ENCODE measurements around the gene GAB4. TPM values are rescaled to one million over a fixed set of nuclear protein-coding genes. Genes with fewer than 3 reads are reported as not detected.

Gene GAB4
- total RNA-seq, 1 experiment from 2014 or later, result not detected

- Histone ChIP-seq H2BK12ac (ENCODE audit: insufficient read length, low read depth, low read length) (no peak overlapping the region), H3K79me2 (ENCODE audit: insufficient read depth, low read length) (no peaks in the 10 kb centered on the region), H2BK20ac (ENCODE audit: low read depth, low read length, poor library complexity, severe bottlenecking) (no peak overlapping the region), H3K27me3 (ENCODE audit: insufficient read depth, low read length) (no peaks in the 10 kb centered on the region), H3K4me2 (ENCODE audit: insufficient read depth, insufficient read length, low read length) (no peak overlapping the region), H3K9me3 (ENCODE audit: control insufficient read depth, low read depth, low read length) (no peaks in the 10 kb centered on the region), H3K56ac (ENCODE audit: insufficient read length, low read depth, low read length) (no peak overlapping the region), H3K14ac (ENCODE audit: insufficient read depth, low read length) (no peak overlapping the region), H2AFZ (ENCODE audit: low read length) (no peak overlapping the region), H3K18ac (ENCODE audit: insufficient read length, low read depth, low read length) (no peak overlapping the region), H3K4ac (ENCODE audit: low read depth, low read length) (no peak overlapping the region), H3K4me1 (ENCODE audit: insufficient read depth, low read length) (no peaks in the 10 kb centered on the region), H2AK5ac (ENCODE audit: insufficient read length, low read length) (no peak overlapping the region), H3T11ph (ENCODE audit: low read length) (no peak overlapping the region), H2BK5ac (ENCODE audit: insufficient read length, low read length) (no peak overlapping the region), H3K23ac (ENCODE audit: insufficient read length, low read depth, low read length) (no peak overlapping the region), H4K91ac (ENCODE audit: insufficient read length, low read depth, low read length) (no peak overlapping the region), H2BK15ac (ENCODE audit: low read depth, low read length) (no peak overlapping the region), H4K5ac (ENCODE audit: insufficient read length, low read depth, low read length) (no peak overlapping the region), H3K27ac (ENCODE audit: insufficient read length, low read depth, low read length) (no peak overlapping the region), H3K23me2 (ENCODE audit: insufficient read length, low read depth, low read length, poor library complexity, severe bottlenecking) (no peaks in the 10 kb centered on the region), H3K9ac (ENCODE audit: extremely low read depth, insufficient read length, low read length) (no peak overlapping the region), H4K20me1 (ENCODE audit: control insufficient read depth, insufficient read depth, insufficient read length) (no peaks in the 10 kb centered on the region), H4K8ac (replicated peaks; ENCODE audit: insufficient read length, low read depth, low read length) (no peak overlapping the region), H2BK120ac (ENCODE audit: low read depth, low read length, poor library complexity, severe bottlenecking) (no peak overlapping the region), H3K79me1 (ENCODE audit: insufficient read depth, low read depth, low read length, poor library complexity, severe bottlenecking) (no peaks in the 10 kb centered on the region)
- peak; percentile 9 for DNase-seq
- no peak overlapping the region for H3K4me3 Mint-ChIP-seq
- no peak for TF ChIP-seq CTCF (conservative IDR thresholded peaks at IDR 0.05)
- H3K27ac Mint-ChIP-seq, result no peak overlapping the region
- peaks cover 87 to 93% of the 10 kb centered on the region in 2 experiments for H3K9me3 Mint-ChIP-seq
- H3K4me1 Mint-ChIP-seq, result no peaks in the 10 kb centered on the region
- H3K36me3 Mint-ChIP-seq (ENCODE audit: insufficient read depth in 1 of 3, low read depth in 3 of 3), result peaks cover 5 to 6% (median 5%) of the 10 kb centered on the region in 3 experiments; a peak in 4 of 7 replicates
- no CpG with 5 or more reads among the region's 2 CpGs for WGBS (ENCODE audit: extremely low coverage, insufficient read length, low lambda C conversion rate)
- H3K27me3 Mint-ChIP-seq (ENCODE audit: low read depth), result peaks cover 12% of the 10 kb centered on the region
Observed at GRCh38 chr22:16958475-16958874, 49.5 kb downstream of the GAB4 start.

All from H9 (cell line).